GM20000 (cell line): ENCODE results near the gene C12orf75.

Experiments
- DNase-seq: peaks from one replicate; pipeline ENCODE4 v3.0.0; 2012; ENCODE audit warnings: low spot score
- CTCF ChIP-seq: IDR thresholded peaks from 2 replicates; pipeline ENCODE4 v1.5.1; 2012; ENCODE audit warnings: mild to moderate bottlenecking, control low read depth; ENCODE audit errors: extremely low read depth, missing control alignments

C12orf75 gene

DNA sequence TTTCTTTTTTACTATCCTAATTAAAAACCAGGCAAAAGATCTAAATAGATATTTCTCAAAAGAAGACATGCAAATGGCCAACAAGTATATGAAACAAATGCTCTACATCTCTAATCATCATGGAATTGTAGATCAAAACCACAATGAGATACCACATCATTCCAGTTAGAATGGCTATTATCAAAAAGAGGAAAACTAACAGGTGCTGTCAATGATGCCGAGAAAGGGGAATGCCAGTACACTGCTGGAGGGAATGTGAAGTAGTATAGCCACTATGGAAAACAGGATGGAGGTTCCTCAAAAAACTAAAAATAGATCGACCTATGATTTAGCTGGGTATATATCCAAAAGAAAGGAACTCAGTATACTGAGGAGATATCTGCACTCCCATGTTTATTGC, 39.0 kb upstream of the C12orf75 start:
- no peak for DNase-seq
- no peak for TF ChIP-seq CTCF

DNA sequence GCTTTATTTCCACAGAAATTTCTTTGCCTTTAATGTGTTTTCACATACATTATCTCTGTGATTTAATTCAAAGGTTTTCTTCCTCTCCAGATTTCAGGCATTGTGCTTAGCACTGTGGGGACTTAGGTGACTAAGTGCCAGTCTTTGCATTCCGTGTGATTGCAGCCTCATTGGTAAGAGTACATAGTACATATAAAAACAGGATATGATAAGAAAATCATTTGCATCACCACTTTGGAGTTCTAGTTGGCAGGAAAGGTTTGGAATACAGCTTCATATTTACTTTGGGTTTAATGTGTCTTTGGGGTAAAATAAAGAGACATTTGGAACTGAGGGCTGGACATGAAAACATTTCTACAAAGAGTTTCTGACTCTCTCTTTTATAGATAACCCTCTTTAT, 37.8 kb upstream of the C12orf75 start:
- no peak for TF ChIP-seq CTCF
- DNase-seq, result no peak

- no peak for DNase-seq
- no peak for TF ChIP-seq CTCF
Observed at GRCh38 chr12:105293187-105293586, 37.3 kb upstream of the C12orf75 start.

DNA sequence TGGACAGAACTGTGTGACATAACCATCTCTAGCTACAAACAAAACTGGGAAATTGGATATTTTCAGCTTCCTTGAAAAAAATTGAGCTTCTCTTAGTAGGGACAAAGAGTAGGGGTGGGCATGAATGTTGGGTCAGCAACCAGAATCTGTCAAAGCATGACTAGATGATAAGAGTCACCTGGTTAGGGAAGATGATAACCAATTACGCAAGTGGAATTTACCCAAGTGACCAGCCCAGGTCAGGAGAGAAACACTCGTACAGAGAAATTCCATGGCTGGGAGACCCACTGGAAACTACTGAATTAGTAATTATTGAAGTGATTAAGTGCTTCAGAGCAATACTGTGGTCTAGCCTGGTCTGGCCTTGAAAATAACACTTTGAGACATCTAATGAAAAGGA, 36.3 kb upstream of the C12orf75 start:
- no peak for TF ChIP-seq CTCF
- no peak for DNase-seq

DNA sequence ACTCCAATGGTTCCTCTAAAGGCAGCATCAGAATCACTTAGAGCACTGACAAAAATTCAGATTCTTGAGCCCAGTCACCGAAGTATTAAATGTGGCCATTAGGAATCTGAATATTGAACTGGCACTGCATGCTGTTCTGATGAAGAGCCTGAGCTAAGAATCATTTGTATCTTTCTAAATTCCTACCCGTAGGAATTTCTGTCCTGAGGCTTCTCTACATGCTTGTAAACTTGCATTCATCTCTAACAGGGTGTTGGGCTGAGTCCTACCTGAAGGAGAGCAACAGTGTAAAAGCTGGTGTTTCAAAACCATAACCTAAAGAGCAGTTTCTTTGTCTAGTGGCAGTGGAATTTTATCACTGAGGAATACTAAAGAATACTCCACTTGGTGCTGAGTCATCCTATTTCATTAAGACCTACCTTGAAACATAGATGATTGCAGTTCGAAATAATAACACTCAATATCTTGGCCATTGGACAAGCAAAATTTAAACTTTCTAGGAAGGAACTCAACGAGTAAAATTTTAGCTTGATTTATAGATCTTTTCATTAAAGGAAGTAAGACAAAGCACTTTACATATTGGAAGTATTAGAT, 35.5 kb upstream of the C12orf75 start:
- TF ChIP-seq CTCF, result no peak
- DNase-seq, result no peak

DNA sequence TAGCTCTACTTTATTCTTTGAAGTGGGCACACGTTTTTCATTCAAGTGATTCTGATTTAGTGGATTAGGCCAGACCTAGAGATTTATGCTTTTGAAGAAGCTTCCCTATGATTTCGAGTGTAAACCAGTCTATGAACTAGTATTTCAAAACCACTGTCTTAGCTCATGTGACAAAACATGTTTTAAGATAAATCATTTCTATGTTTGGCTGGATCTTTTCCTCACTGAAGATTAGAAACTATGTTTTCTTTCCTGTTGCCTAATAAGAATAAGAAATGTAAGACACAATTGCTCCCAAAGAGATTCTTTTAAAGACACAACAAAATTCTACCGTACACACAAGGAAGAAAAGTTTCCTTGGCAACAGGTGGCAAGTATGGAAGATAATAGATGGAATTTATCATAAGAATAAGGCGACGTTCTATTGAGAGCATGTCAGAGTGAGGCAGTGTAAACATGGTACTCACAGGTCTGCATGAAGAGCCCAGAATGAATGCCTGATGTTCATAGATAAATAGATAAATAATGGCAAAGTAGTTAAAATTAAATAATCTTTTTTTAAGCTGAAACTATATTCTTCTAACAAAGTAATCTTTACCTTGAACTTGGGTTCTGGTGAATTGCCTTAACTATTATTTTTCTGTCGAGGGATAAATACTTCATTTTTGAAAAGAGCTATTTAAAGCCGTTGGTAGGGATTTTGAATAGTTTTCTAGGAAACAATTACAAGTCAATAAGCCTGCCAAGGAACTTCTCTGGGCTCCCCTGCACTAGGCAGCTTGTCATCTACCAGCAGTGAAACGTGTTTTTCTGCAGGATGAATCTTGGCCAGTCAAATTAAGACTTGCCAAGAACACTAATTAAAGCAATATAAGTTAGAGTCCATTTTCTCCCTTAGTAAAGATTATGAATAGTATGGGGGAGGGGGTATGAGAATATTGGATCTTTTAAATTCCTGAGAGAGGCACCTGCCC, 34.1 kb upstream of the C12orf75 start:
- no peak for DNase-seq
- TF ChIP-seq CTCF, result no peak

DNA sequence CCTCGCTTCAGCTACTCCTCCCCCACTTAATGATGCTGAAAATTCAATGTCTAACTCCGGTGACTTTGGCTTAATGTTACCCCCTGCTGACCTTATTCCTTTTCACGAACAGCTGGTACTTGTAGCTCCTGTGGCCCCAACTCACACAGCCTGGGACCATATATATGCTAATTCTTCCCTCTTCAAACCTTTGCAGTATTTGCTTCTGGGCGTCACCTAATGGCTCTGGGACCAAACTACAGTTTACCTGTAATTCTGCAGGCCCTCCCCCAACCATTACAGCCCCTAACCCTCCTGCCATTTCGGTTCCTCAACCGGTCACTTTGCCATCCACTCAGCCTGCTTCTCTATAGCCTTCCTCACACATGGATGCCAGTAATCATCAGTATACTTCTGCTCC, 29.6 kb upstream of the C12orf75 start:
- no peak for TF ChIP-seq CTCF
- no peak for DNase-seq
